ENCODE results near the gene BMPR1B.

BMPR1B gene

GRCh38 chr4:94762326-94762725 is 4.6 kb downstream of the BMPR1B start:
- no peak for DNase-seq (ENCODE audit: insufficient read length, low spot score)
- no peak for FAIRE-seq

GRCh38 chr4:94763005-94763404 is 5.2 kb downstream of the BMPR1B start:
- DNase-seq (ENCODE audit: insufficient read length, low spot score) (no peak), FAIRE-seq (no peak)

- no peak for DNase-seq (ENCODE audit: insufficient read length, low spot score)
- FAIRE-seq, result no peak
Observed at GRCh38 chr4:94763500-94763899, 5.7 kb downstream of the BMPR1B start.

GRCh38 chr4:94764069-94764468 is 6.3 kb downstream of the BMPR1B start:
- no peak for FAIRE-seq
- DNase-seq (ENCODE audit: insufficient read length, low spot score), result no peak

- FAIRE-seq, result no peak
- no peak for DNase-seq (ENCODE audit: insufficient read length, low spot score)
Observed at GRCh38 chr4:94765174-94765573, 7.4 kb downstream of the BMPR1B start.

- no peak for FAIRE-seq
- DNase-seq (ENCODE audit: insufficient read length, low spot score), result no peak
Observed at GRCh38 chr4:94765648-94766047, 7.9 kb downstream of the BMPR1B start.

- no peak for DNase-seq (ENCODE audit: insufficient read length, low spot score)
- FAIRE-seq, result no peak
Observed at GRCh38 chr4:94766856-94767255, 9.1 kb downstream of the BMPR1B start.

- no peak for DNase-seq (ENCODE audit: insufficient read length, low spot score)
- no peak for FAIRE-seq
Observed at GRCh38 chr4:94767446-94767845, 9.7 kb downstream of the BMPR1B start.

GRCh38 chr4:94782707-94783106 is 25.0 kb downstream of the BMPR1B start:
- DNase-seq (ENCODE audit: insufficient read length, low spot score) (no peak), FAIRE-seq (no peak)

GRCh38 chr4:94791701-94792100 is 33.9 kb downstream of the BMPR1B start:
- no peak for FAIRE-seq
- no peak for DNase-seq (ENCODE audit: insufficient read length, low spot score)

GRCh38 chr4:94798808-94799207 is 41.1 kb downstream of the BMPR1B start:
- FAIRE-seq (no peak), DNase-seq (ENCODE audit: insufficient read length, low spot score) (no peak)

GRCh38 chr4:94801016-94801415 is 43.3 kb downstream of the BMPR1B start:
- no peak for DNase-seq (ENCODE audit: insufficient read length, low spot score)
- FAIRE-seq, result no peak

- FAIRE-seq (no peak), DNase-seq (ENCODE audit: insufficient read length, low spot score) (no peak)
Observed at GRCh38 chr4:94802091-94802490, 44.3 kb downstream of the BMPR1B start.

- no peak for DNase-seq (ENCODE audit: insufficient read length, low spot score)
- no peak for FAIRE-seq
Observed at GRCh38 chr4:94803181-94803580, 45.4 kb downstream of the BMPR1B start.

- DNase-seq (ENCODE audit: insufficient read length, low spot score) (no peak), FAIRE-seq (no peak)
Observed at GRCh38 chr4:94804650-94805049, 46.9 kb downstream of the BMPR1B start.

GRCh38 chr4:94806376-94806775 is 48.6 kb downstream of the BMPR1B start:
- FAIRE-seq, result no peak
- DNase-seq (ENCODE audit: insufficient read length, low spot score), result no peak

- FAIRE-seq (no peak), DNase-seq (ENCODE audit: insufficient read length, low spot score) (no peak)
Observed at GRCh38 chr4:94811643-94812042, 53.9 kb downstream of the BMPR1B start.

- no peak for FAIRE-seq
- DNase-seq (ENCODE audit: insufficient read length, low spot score), result no peak
Observed at GRCh38 chr4:94813221-94813620, 55.5 kb downstream of the BMPR1B start.

- DNase-seq (ENCODE audit: insufficient read length, low spot score) (no peak), FAIRE-seq (no peak)
Observed at GRCh38 chr4:94814237-94814636, 56.5 kb downstream of the BMPR1B start.

GRCh38 chr4:94819371-94820168 is 61.8 kb downstream of the BMPR1B start:
- FAIRE-seq, result no peak
- DNase-seq (ENCODE audit: insufficient read length, low spot score), result no peak

- FAIRE-seq, result no peak
- DNase-seq (ENCODE audit: insufficient read length, low spot score), result no peak
Observed at GRCh38 chr4:94826206-94826605, 68.5 kb downstream of the BMPR1B start.

GRCh38 chr4:94827481-94828110 is 69.8 kb downstream of the BMPR1B start:
- FAIRE-seq (no peak), DNase-seq (ENCODE audit: insufficient read length, low spot score) (no peak)
